Prostate gland (tissue), 2 donors: Measurements from ENCODE around the gene PCDHGA1. TPM values are rescaled to one million over a fixed set of nuclear protein-coding genes. Genes with fewer than 3 reads are reported as not detected.

Source experiments
- DNase-seq: peaks from one replicate; pipeline ENCODE4 v3.0.0-alpha.2; 2019; ENCODE audit warnings: low spot score
- H3K27ac ChIP-seq, 2 donors: fragments of 200-600 bp; sonication (generic); 2 replicates each; pipeline ENCODE4 v1.5.1; 2017 to 2019
- H3K27me3 ChIP-seq: fragments of 200-600 bp; sonication (generic); replicated peaks from 2 replicates; pipeline ENCODE4 v1.5.1; 2019; ENCODE audit not compliant: insufficient read depth
- H3K36me3 ChIP-seq, 2 donors: fragments of 200-600 bp; sonication (generic); 1 replicate in 1 of 2; 2 replicates in 1 of 2; pipeline versions ENCODE4 v1.5.1 to v1.8.1; 2017 to 2019
- H3K4me1 ChIP-seq: fragments of 200-600 bp; sonication (generic); replicated peaks from 2 replicates; pipeline ENCODE4 v1.5.1; 2019
- H3K4me3 ChIP-seq, 2 donors: fragments of 200-600 bp; sonication (generic); 2 replicates each; pipeline ENCODE4 v1.5.1; 2017 to 2019
- H3K9me3 ChIP-seq: fragments of 200-600 bp; sonication (generic); 2 replicates; pipeline ENCODE4 v1.5.1; 2017
- CTCF ChIP-seq, 4 experiments: fragments of 200-600 bp in 2 of 4; fragments of 450-650 bp in 2 of 4; sonication (generic) in 2 of 4; IDR thresholded peaks; 1 replicate in 3 of 4; 2 replicates in 1 of 4; pipeline ENCODE4 v1.5.1; 2016 to 2019; ENCODE audit warnings: antibody characterized with exemption in 4 of 4, mild to moderate bottlenecking in 2 of 4, moderate library complexity in 2 of 4
- POLR2A ChIP-seq: fragments of 450-650 bp; IDR thresholded peaks from one replicate; pipeline ENCODE4 v1.6.1; 2016; ENCODE audit warnings: antibody characterized with exemption, mild to moderate bottlenecking
- POLR2AphosphoS5 ChIP-seq: sonication (generic); formaldehyde crosslinking; IDR thresholded peaks from one replicate; pipeline ENCODE4 v1.6.1; 2017; ENCODE audit warnings: antibody characterized with exemption
- WGBS: methylation state at CpG from one replicate; pipeline ENCODE4 v1.1.5; 2018; 5-methylcytosine and 5-hydroxymethylcytosine counted together
- intact Hi-C: fragments of 100-400 bp; cut with DNase I; formaldehyde crosslinking; loops from one replicate; pipeline ENCODE4 v1.14.2; 2022
- total RNA-seq, 2 donors: library from RNA; depleted of rRNA; stranded (reverse); fragments of >200 nt; gene quantifications; one replicate each; pipeline ENCODE4 v1.1.0, GENCODE V29; 2016

Gene PCDHGA1
- total RNA-seq, 2 donors from 2014 or later = 0.64 to 4.8 TPM

- Histone ChIP-seq H3K9me3 (no peaks in the 10 kb centered on the region), H3K4me1 (peaks cover 5% of the 10 kb centered on the region), H3K4me3 (no peak overlapping the region), H3K36me3 (no peaks in the 10 kb centered on the region), H3K27me3 (no peaks in the 10 kb centered on the region), H3K27ac (peak overlapping the region; percentile 79 to 83)
- intact Hi-C loops = loop anchor here (5.0 to 10.0 kb wide), 3 partner anchors 238 to 365 kb away; partner anchors contain the start of genes PCDHB10, PCDHB11, PCDHB14 and TAF7
- DNase-seq = peak; percentile 67
- TF ChIP-seq POLR2A (no peak), POLR2AphosphoS5 (peak; percentile 56)
These were observed 229.8 kb downstream of the PCDHGA1 start for GRCh38 chr5:141560151-141560550.

- H3K27ac ChIP-seq = peak overlapping the region; percentile 79 to 83
- H3K4me1 ChIP-seq = peaks cover 5% of the 10 kb centered on the region
- DNase-seq = peak; percentile 86
- TF ChIP-seq POLR2AphosphoS5 (peak; percentile 94), POLR2A (peak; percentile 27), CTCF (IDR thresholded peaks at IDR 0.05) (peak; percentile 78 to 97 (median 92))
- WGBS = 13% methylated on average over 9 of the region's 9 CpGs
- intact Hi-C loops = loop anchor here (5.0 to 10.0 kb wide), 3 partner anchors 239 to 366 kb away; partner anchors contain the start of genes PCDHB10, PCDHB11, PCDHB14 and TAF7
- H3K9me3 ChIP-seq = no peaks in the 10 kb centered on the region
- H3K4me3 ChIP-seq = no peak overlapping the region
- H3K36me3 ChIP-seq = no peaks in the 10 kb centered on the region
- no peaks in the 10 kb centered on the region for H3K27me3 ChIP-seq
These were observed 230.6 kb downstream of the PCDHGA1 start for GRCh38 chr5:141560725-141561483.

Other genes with a start within 250 kb of the PCDHGA1 start
- gene PCDHB2, start 235.9 kb upstream of the PCDHGA1 start, total RNA-seq = 10 to 100 TPM; 12.6 to 23.0 TPM
- gene PCDHB3, start 230.0 kb upstream of the PCDHGA1 start, total RNA-seq = 1 to 10 TPM; 2.5 to 6.5 TPM
- 1 to 10 TPM; 1.4 to 1.7 TPM for gene PCDHB4, start 208.7 kb upstream of the PCDHGA1 start, total RNA-seq
- gene PCDHB5, start 195.3 kb upstream of the PCDHGA1 start, total RNA-seq = 10 to 100 TPM in 1 of 2 donors, 1 to 10 TPM in 1; 5.3 to 11.3 TPM
- 1 to 10 TPM in 1 of 2 donors, under 1 TPM in 1; 0.87 to 2.6 TPM for gene PCDHB6, start 180.5 kb upstream of the PCDHGA1 start, total RNA-seq
- 1 to 10 TPM; 1.2 to 1.9 TPM for gene PCDHB7, start 157.9 kb upstream of the PCDHGA1 start, total RNA-seq
- gene PCDHB8, start 152.7 kb upstream of the PCDHGA1 start, total RNA-seq = 1 to 10 TPM in 1 of 2 donors, under 1 TPM in 1; 0.23 to 2.6 TPM
- gene PCDHB16, start 148.1 kb upstream of the PCDHGA1 start, total RNA-seq = 1 to 10 TPM in 1 of 2 donors, under 1 TPM in 1; 0.18 to 4.4 TPM
- 1 to 10 TPM; 1.0 to 4.2 TPM for gene PCDHB9, start 143.4 kb upstream of the PCDHGA1 start, total RNA-seq
- gene PCDHB10, start 138.2 kb upstream of the PCDHGA1 start, total RNA-seq = 1 to 10 TPM in 1 of 2 donors, under 1 TPM in 1; 0.96 to 3.5 TPM
- gene PCDHB11, start 130.9 kb upstream of the PCDHGA1 start, total RNA-seq = 1 to 10 TPM in 1 of 2 donors, under 1 TPM in 1; 0.41 to 2.6 TPM
- 1 to 10 TPM in 1 of 2 donors, under 1 TPM in 1; 0.32 to 4.3 TPM for gene PCDHB12, start 121.8 kb upstream of the PCDHGA1 start, total RNA-seq
- gene PCDHB13, start 116.6 kb upstream of the PCDHGA1 start, total RNA-seq = 1 to 10 TPM; 4.0 to 6.5 TPM
- gene PCDHB14, start 107.2 kb upstream of the PCDHGA1 start, total RNA-seq = 1 to 10 TPM; 4.6 to 6.7 TPM
- 10 to 100 TPM in 1 of 2 donors, under 1 TPM in 1; 0.82 to 12.4 TPM for gene PCDHB15, start 85.1 kb upstream of the PCDHGA1 start, total RNA-seq
- gene SLC25A2, start 26.5 kb upstream of the PCDHGA1 start, total RNA-seq = 1 to 10 TPM in 1 of 2 donors, under 1 TPM in 1; 0.23 to 4.4 TPM
- 10 to 100 TPM; 59.3 to 85.9 TPM for gene TAF7, start 9.7 kb upstream of the PCDHGA1 start, total RNA-seq
- gene PCDHGA2, start 8.2 kb downstream of the PCDHGA1 start, total RNA-seq = 10 to 100 TPM in 1 of 2 donors, 1 to 10 TPM in 1; 2.4 to 19.7 TPM
- 10 to 100 TPM in 1 of 2 donors, 1 to 10 TPM in 1; 1.3 to 18.2 TPM for gene PCDHGA3, start 13.3 kb downstream of the PCDHGA1 start, total RNA-seq
- gene PCDHGB1, start 19.6 kb downstream of the PCDHGA1 start, total RNA-seq = 1 to 10 TPM; 3.9 to 6.5 TPM
- 10 to 100 TPM in 1 of 2 donors, 1 to 10 TPM in 1; 2.5 to 10.5 TPM for gene PCDHGA4, start 24.5 kb downstream of the PCDHGA1 start, total RNA-seq
- 10 to 100 TPM in 1 of 2 donors, 1 to 10 TPM in 1; 5.3 to 10.5 TPM for gene PCDHGB2, start 29.5 kb downstream of the PCDHGA1 start, total RNA-seq
- gene PCDHGA5, start 33.6 kb downstream of the PCDHGA1 start, total RNA-seq = 1 to 10 TPM; 4.1 to 4.8 TPM
- 1 to 10 TPM; 3.1 to 7.7 TPM for gene PCDHGB3, start 39.7 kb downstream of the PCDHGA1 start, total RNA-seq
- gene PCDHGA6, start 43.4 kb downstream of the PCDHGA1 start, total RNA-seq = 1 to 10 TPM; 2.0 to 8.4 TPM
- 1 to 10 TPM; 4.1 to 8.2 TPM for gene PCDHGA7, start 52.2 kb downstream of the PCDHGA1 start, total RNA-seq
- gene PCDHGB4, start 57.2 kb downstream of the PCDHGA1 start, total RNA-seq = 1 to 10 TPM; 6.7 to 9.9 TPM
- gene PCDHGA8, start 62.1 kb downstream of the PCDHGA1 start, total RNA-seq = 1 to 10 TPM; 1.1 to 4.2 TPM
- 10 to 100 TPM in 1 of 2 donors, 1 to 10 TPM in 1; 7.9 to 24.5 TPM for gene PCDHGB5, start 67.4 kb downstream of the PCDHGA1 start, total RNA-seq
- 1 to 10 TPM; 3.9 to 7.7 TPM for gene PCDHGA9, start 72.3 kb downstream of the PCDHGA1 start, total RNA-seq
- 10 to 100 TPM in 1 of 2 donors, 1 to 10 TPM in 1; 5.2 to 11.0 TPM for gene PCDHGB6, start 77.5 kb downstream of the PCDHGA1 start, total RNA-seq
- gene PCDHGA10, start 82.5 kb downstream of the PCDHGA1 start, total RNA-seq = 10 to 100 TPM in 1 of 2 donors, 1 to 10 TPM in 1; 6.7 to 11.1 TPM
- gene PCDHGB7, start 87.2 kb downstream of the PCDHGA1 start, total RNA-seq = 10 to 100 TPM in 1 of 2 donors, 1 to 10 TPM in 1; 7.0 to 14.6 TPM
- gene PCDHGA11, start 90.5 kb downstream of the PCDHGA1 start, total RNA-seq = 1 to 10 TPM; 2.9 to 3.4 TPM
- 1 to 10 TPM; 3.8 to 6.8 TPM for gene PCDHGA12, start 100.0 kb downstream of the PCDHGA1 start, total RNA-seq
- gene PCDHGC3, start 145.5 kb downstream of the PCDHGA1 start, total RNA-seq = 10 to 100 TPM; 27.6 to 55.3 TPM
- gene PCDHGC4, start 154.5 kb downstream of the PCDHGA1 start, total RNA-seq = 1 to 10 TPM; 3.8 to 4.1 TPM
- 1 to 10 TPM in 1 of 2 donors, under 1 TPM in 1; 0.96 to 2.7 TPM for gene PCDHGC5, start 158.6 kb downstream of the PCDHGA1 start, total RNA-seq